SK-N-SH (cell line): ENCODE data around the gene RABGAP1L. TPM values are rescaled to one million over a fixed set of nuclear protein-coding genes. Genes with fewer than 3 reads are reported as not detected.

Source experiments
- CTCF ChIA-PET: fragments of 300-600, 350-600 bp; formaldehyde crosslinking; extraction: SDS; loops from one replicate; lab custom pipeline; 2021; lab: Yijun Ruan, JAX
- POLR2A ChIA-PET: fragments of 350-600 bp; sonication (Branson Sonifier 250); formaldehyde crosslinking; extraction: SDS; loops from one replicate; lab custom pipeline; 2020; ENCODE audit warnings: antibody characterized with exemption, inconsistent platforms; lab: Yijun Ruan, JAX
- DNase-seq: peaks from one replicate; pipeline ENCODE4 v3.0.0; 2012
- H2AFZ ChIP-seq: fragments of 200-600 bp; sonication (generic); 2 replicates; pipeline ENCODE4 v1.8.1; 2016; ENCODE audit warnings: antibody characterized with exemption, mild to moderate bottlenecking, low read depth
- H3F3A ChIP-seq: fragments of 200-600 bp; sonication (generic); replicated peaks from 2 replicates; pipeline ENCODE3; 2016; ENCODE audit warnings: antibody characterized with exemption, mild to moderate bottlenecking; ENCODE audit not compliant: insufficient read depth
- H3K27ac ChIP-seq, 2 experiments: fragments of 200-500 bp in 1 of 2; fragments of 200-600 bp in 1 of 2; sonication (Bioruptor generic) in 1 of 2; sonication (generic), shearing (Covaris generic) in 1 of 2; 2 replicates each; pipeline versions ENCODE4 v1.5.1 to v1.6.1; 2014 to 2016; ENCODE audit warnings: low read depth in 2 of 2, inconsistent platforms in 1 of 2, low read length in 1 of 2, mild to moderate bottlenecking in 1 of 2, mixed read lengths in 1 of 2
- H3K27me3 ChIP-seq: fragments of 200-600 bp; sonication (generic), shearing (Covaris generic); 2 replicates; pipeline ENCODE4 v1.6.1; 2016; ENCODE audit warnings: mixed run types; ENCODE audit not compliant: insufficient read depth
- H3K36me3 ChIP-seq, 2 experiments: fragments of 200-500 bp in 1 of 2; fragments of 200-600 bp in 1 of 2; sonication (Bioruptor generic) in 1 of 2; sonication (generic) in 1 of 2; replicated peaks in 1 of 2; 2 replicates each; pipeline versions ENCODE3 to v1.5.1; 2014 to 2016; ENCODE audit warnings: low read length in 1 of 2, mild to moderate bottlenecking in 1 of 2; ENCODE audit not compliant: insufficient read depth in 2 of 2, control insufficient read depth in 1 of 2
- H3K4me1 ChIP-seq, 2 experiments: fragments of 200-500 bp in 1 of 2; fragments of 200-600 bp in 1 of 2; sonication (Bioruptor generic) in 1 of 2; sonication (generic), shearing (Covaris generic) in 1 of 2; 2 replicates each; pipeline versions ENCODE4 v1.5.1 to v1.6.1; 2014 to 2016; ENCODE audit warnings: low read depth in 1 of 2, low read length in 1 of 2, mixed run types in 1 of 2; ENCODE audit not compliant: insufficient read depth in 2 of 2, control insufficient read depth in 1 of 2
- H3K4me2 ChIP-seq: fragments of 200-600 bp; sonication (generic), shearing (Covaris generic); 2 replicates; pipeline ENCODE4 v1.6.1; 2017; ENCODE audit warnings: mixed run types
- H3K4me3 ChIP-seq, 2 experiments: fragments of 200-500 bp in 1 of 2; fragments of 200-600 bp in 1 of 2; sonication (Bioruptor generic) in 1 of 2; sonication (generic), shearing (Covaris generic) in 1 of 2; 2 replicates each; pipeline versions ENCODE4 v1.5.1 to v1.8.1; 2014 to 2016; ENCODE audit warnings: low read depth in 2 of 2, inconsistent platforms in 1 of 2, low read length in 1 of 2, mild to moderate bottlenecking in 1 of 2, mixed read lengths in 1 of 2, moderate library complexity in 1 of 2
- H3K79me2 ChIP-seq: fragments of 200-600 bp; sonication (generic); 2 replicates; pipeline ENCODE4 v1.8.1; 2017; ENCODE audit warnings: mild to moderate bottlenecking; ENCODE audit not compliant: insufficient read depth
- H3K9ac ChIP-seq: fragments of 200-600 bp; sonication (generic); 2 replicates; pipeline ENCODE4 v1.6.1; 2017; ENCODE audit warnings: mixed run types
- H3K9me2 ChIP-seq: fragments of 200-600 bp; sonication (generic); 2 replicates; pipeline ENCODE4 v1.6.1; 2017; ENCODE audit warnings: mixed run types
- H3K9me3 ChIP-seq: fragments of 200-600 bp; sonication (generic); 2 replicates; pipeline ENCODE4 v1.6.1; 2017; ENCODE audit warnings: mixed run types, mild to moderate bottlenecking, moderate library complexity
- H4K20me1 ChIP-seq: fragments of 200-600 bp; sonication (generic); 2 replicates; pipeline ENCODE4 v1.6.1; 2017; ENCODE audit warnings: mild to moderate bottlenecking, mixed run types; ENCODE audit not compliant: insufficient read depth
- ELF1 ChIP-seq: IDR thresholded peaks from 2 replicates; pipeline ENCODE4 v1.4.0; 2012
- FOSL2 ChIP-seq: IDR thresholded peaks from 2 replicates; pipeline ENCODE4 v1.4.0; 2012; ENCODE audit warnings: low read depth, mild to moderate bottlenecking, moderate library complexity, borderline replicate concordance
- FOXM1 ChIP-seq: IDR thresholded peaks from 2 replicates; pipeline ENCODE4 v1.4.0; 2012; ENCODE audit warnings: low read depth, mild to moderate bottlenecking
- GABPA ChIP-seq: IDR thresholded peaks from 2 replicates; pipeline ENCODE4 v1.4.0; 2012; ENCODE audit warnings: low read depth, mild to moderate bottlenecking
- POLR2AphosphoS5 ChIP-seq: IDR thresholded peaks from 2 replicates; pipeline ENCODE4 v1.6.1; 2012; ENCODE audit warnings: low read depth, low read length
- RCOR1 ChIP-seq: fragments of 150-350 bp; IDR thresholded peaks from 2 replicates; pipeline ENCODE4 v1.6.1; 2017; ENCODE audit warnings: antibody characterized with exemption, low read length
- RFX5 ChIP-seq: IDR thresholded peaks from 2 replicates; pipeline ENCODE4 v1.6.1; 2012; ENCODE audit warnings: mild to moderate bottlenecking, improper control_type of control experiment, low read length
- TAF1 ChIP-seq: IDR thresholded peaks from 2 replicates; pipeline ENCODE4 v1.6.1; 2012; ENCODE audit warnings: low read depth, mild to moderate bottlenecking, low read length, moderate library complexity, borderline replicate concordance
- TEAD4 ChIP-seq: IDR thresholded peaks from 2 replicates; pipeline ENCODE4 v1.4.0; 2012; ENCODE audit warnings: mild to moderate bottlenecking, borderline replicate concordance; ENCODE audit not compliant: insufficient read depth
- YY1 ChIP-seq: IDR thresholded peaks from 2 replicates; pipeline ENCODE4 v1.4.0; 2012; ENCODE audit warnings: low read depth, mild to moderate bottlenecking
- WGBS: methylation state at CpG from one replicate; pipeline ENCODE4 v1.1.6; 2017; ENCODE audit warnings: low lambda C conversion rate; 5-methylcytosine and 5-hydroxymethylcytosine counted together
- polyA plus RNA-seq, 3 experiments: library from polyadenylated mRNA; depleted of rRNA; stranded (reverse); fragments of >200 nt; gene quantifications; 2 replicates each; pipeline ENCODE4 v1.2.3, GENCODE V29; 2012
- TF ChIP-seq, protein P1 (sequence below): IDR thresholded peaks from 2 replicates; pipeline ENCODE4 v1.4.0; 2012; ENCODE audit warnings: low read depth, borderline replicate concordance
- TF ChIP-seq, protein P2 (sequence below): IDR thresholded peaks from 2 replicates; pipeline ENCODE4; 2012
- TF ChIP-seq, protein P3 (sequence below): fragments of 150-350 bp; IDR thresholded peaks from 2 replicates; pipeline ENCODE4 v1.6.1; 2016; ENCODE audit warnings: mild to moderate bottlenecking, low read depth, low read length

Gene RABGAP1L
- polyA plus RNA-seq, 1 of the 3 experiments (the other 2 are of a cell fraction), result 7.2 TPM

DNA sequence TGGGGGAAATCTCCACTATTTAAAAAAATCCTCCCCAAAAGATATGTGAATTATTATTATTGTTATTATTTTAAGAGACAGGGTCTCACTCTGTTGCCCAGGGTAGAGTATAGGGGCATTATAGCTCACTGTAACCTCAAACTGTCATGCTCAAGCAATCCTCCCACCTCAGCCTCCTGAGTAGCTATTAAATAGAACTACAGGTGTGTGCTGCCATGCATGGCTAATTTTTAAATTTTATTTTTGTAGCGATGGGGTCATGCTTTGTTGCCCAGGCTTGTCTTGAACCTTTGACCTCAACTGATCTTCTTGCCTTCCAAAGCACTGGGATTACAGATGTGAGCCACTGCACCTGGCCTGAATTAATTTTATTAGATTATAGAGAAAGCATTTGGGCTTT lies 116.8 kb downstream of the RABGAP1L start (continued):
- TF ChIP-seq, protein P1, sequence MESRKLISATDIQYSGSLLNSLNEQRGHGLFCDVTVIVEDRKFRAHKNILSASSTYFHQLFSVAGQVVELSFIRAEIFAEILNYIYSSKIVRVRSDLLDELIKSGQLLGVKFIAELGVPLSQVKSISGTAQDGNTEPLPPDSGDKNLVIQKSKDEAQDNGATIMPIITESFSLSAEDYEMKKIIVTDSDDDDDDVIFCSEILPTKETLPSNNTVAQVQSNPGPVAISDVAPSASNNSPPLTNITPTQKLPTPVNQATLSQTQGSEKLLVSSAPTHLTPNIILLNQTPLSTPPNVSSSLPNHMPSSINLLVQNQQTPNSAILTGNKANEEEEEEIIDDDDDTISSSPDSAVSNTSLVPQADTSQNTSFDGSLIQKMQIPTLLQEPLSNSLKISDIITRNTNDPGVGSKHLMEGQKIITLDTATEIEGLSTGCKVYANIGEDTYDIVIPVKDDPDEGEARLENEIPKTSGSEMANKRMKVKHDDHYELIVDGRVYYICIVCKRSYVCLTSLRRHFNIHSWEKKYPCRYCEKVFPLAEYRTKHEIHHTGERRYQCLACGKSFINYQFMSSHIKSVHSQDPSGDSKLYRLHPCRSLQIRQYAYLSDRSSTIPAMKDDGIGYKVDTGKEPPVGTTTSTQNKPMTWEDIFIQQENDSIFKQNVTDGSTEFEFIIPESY, result no peak

DNA sequence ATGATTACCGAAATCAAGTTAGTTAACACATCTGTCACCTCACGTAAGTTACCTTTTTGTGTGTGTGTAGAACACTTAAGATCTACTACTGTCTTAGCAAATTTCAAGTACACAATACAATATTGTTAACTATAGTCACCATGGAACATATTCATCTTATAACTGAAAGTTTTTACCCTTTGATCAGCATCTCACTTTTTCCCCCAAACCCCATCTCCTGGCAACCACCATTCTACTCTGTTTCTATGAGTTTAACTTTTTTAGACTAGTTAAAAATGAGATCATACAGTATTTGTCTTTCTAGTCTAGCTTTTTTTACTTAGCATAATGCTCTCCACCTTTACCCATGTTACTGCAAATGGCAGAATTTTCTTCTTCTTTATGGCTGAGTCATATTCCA lies 124.7 kb downstream of the RABGAP1L start:
- peaks cover 0 to 5% of the 10 kb centered on the region in 2 experiments for H3K36me3 ChIP-seq
- WGBS, result 92% methylated on average over 2 of the region's 2 CpGs
- no peak overlapping the region for H3K4me2 ChIP-seq
- no peak overlapping the region for H3K9ac ChIP-seq
- DNase-seq, result no peak
- H3K4me1 ChIP-seq, result no peaks in the 10 kb centered on the region
- H3K79me2 ChIP-seq, result no peaks in the 10 kb centered on the region
- TF ChIP-seq FOSL2, result no peak
- TF ChIP-seq FOXM1, result no peak
- TF ChIP-seq ELF1, result no peak
- TF ChIP-seq, protein P2, sequence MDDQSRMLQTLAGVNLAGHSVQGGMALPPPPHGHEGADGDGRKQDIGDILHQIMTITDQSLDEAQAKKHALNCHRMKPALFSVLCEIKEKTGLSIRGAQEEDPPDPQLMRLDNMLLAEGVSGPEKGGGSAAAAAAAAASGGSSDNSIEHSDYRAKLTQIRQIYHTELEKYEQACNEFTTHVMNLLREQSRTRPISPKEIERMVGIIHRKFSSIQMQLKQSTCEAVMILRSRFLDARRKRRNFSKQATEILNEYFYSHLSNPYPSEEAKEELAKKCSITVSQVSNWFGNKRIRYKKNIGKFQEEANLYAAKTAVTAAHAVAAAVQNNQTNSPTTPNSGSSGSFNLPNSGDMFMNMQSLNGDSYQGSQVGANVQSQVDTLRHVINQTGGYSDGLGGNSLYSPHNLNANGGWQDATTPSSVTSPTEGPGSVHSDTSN, result no peak
- no peak for TF ChIP-seq RFX5
- no peak for TF ChIP-seq TEAD4
- no peak for TF ChIP-seq YY1
- TF ChIP-seq GABPA, result no peak
- no peak for TF ChIP-seq TAF1
- H2AFZ ChIP-seq, result no peak overlapping the region
- ChIA-PET POLR2A (no interaction called here), CTCF (interaction anchor here (1.6 to 1.9 kb wide), 3 partner anchors 13 to 460 kb away, joined by 5 to 7 read pairs (median 6); no protein-coding TSS in a partner anchor)
- H3K9me2 ChIP-seq, result no peaks in the 10 kb centered on the region
- no peak overlapping the region for H3K27ac ChIP-seq
- no peak overlapping the region for H3K4me3 ChIP-seq
- H3F3A ChIP-seq, result no peaks in the 10 kb centered on the region
- H3K27me3 ChIP-seq, result no peaks in the 10 kb centered on the region
- H3K9me3 ChIP-seq, result no peaks in the 10 kb centered on the region
- H4K20me1 ChIP-seq, result no peaks in the 10 kb centered on the region

DNA sequence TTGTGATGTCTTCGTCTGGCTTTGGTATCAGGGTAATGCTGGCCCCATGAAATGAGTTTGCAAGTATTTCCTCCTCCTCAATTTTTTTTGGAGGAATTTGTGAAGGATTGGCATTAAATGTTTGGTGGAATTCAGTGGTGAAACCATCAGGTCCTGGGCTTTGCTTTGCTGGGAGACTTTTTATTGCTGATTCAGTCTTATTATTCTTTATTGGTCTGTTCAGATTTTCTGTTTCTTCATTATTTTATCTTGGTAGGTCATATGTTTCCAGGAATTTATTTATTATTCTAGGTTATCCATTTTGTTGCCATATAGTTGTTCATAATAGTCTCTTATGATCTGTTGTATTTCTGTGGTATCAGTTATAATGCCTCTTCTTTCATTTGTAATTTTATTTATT lies 126.7 kb downstream of the RABGAP1L start:
- Histone ChIP-seq H3K4me2 (no peak overlapping the region), H2AFZ (no peak overlapping the region), H3F3A (no peaks in the 10 kb centered on the region), H3K9me3 (no peaks in the 10 kb centered on the region; the same call in 1 of the 2 replicates), H3K27ac (no peak overlapping the region), H4K20me1 (no peaks in the 10 kb centered on the region), H3K9me2 (no peaks in the 10 kb centered on the region), H3K27me3 (no peaks in the 10 kb centered on the region), H3K36me3 (peaks cover 0 to 10% of the 10 kb centered on the region in 2 experiments), H3K4me3 (no peak overlapping the region), H3K79me2 (no peaks in the 10 kb centered on the region), H3K9ac (no peak overlapping the region), H3K4me1 (no peaks in the 10 kb centered on the region)
- 88% methylated on average over 1 of the region's 1 CpG for WGBS
- DNase-seq, result no peak
- TF ChIP-seq POLR2AphosphoS5, result no peak
- TF ChIP-seq, protein P3, sequence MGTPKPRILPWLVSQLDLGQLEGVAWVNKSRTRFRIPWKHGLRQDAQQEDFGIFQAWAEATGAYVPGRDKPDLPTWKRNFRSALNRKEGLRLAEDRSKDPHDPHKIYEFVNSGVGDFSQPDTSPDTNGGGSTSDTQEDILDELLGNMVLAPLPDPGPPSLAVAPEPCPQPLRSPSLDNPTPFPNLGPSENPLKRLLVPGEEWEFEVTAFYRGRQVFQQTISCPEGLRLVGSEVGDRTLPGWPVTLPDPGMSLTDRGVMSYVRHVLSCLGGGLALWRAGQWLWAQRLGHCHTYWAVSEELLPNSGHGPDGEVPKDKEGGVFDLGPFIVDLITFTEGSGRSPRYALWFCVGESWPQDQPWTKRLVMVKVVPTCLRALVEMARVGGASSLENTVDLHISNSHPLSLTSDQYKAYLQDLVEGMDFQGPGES, result no peak
- TF ChIP-seq RCOR1, result no peak
- ChIA-PET POLR2A (no interaction called here), CTCF (no interaction called here)
